SK-N-SH treated with all-trans-retinoic acid at 6 μM for 48 hours (cell line): ENCODE results near the gene ZBED4.

Experiments
- ATAC-seq: fragments of 200-7000 bp; cut with Tn5 transposase; 3 replicates; pipeline ENCODE4 v1.9.1; 2020; ENCODE audit warnings: mild to moderate bottlenecking, moderate library complexity
- ARNTL ChIP-seq: fragments of 450-650 bp; formaldehyde crosslinking; IDR thresholded peaks from 2 replicates; pipeline ENCODE4 v1.5.0; 2020; ENCODE audit warnings: low read depth, mild to moderate bottlenecking, moderate library complexity, borderline replicate concordance
- BACH2 ChIP-seq: fragments of 250-450 bp; sonication (Bioruptor Pico); IDR thresholded peaks from 2 replicates; pipeline ENCODE4 v1.9.0; 2021; ENCODE audit warnings: mild to moderate bottlenecking, borderline replicate concordance
- CSDC2 ChIP-seq: fragments of 250-450 bp; sonication (Bioruptor Pico); IDR thresholded peaks from 2 replicates; pipeline ENCODE4 v1.5.0; 2020; ENCODE audit warnings: mild to moderate bottlenecking, moderate library complexity
- GLIS3 ChIP-seq: fragments of 250-450 bp; sonication (Bioruptor Pico); IDR thresholded peaks from 2 replicates; pipeline ENCODE4 v1.5.0; 2020; ENCODE audit warnings: mild to moderate bottlenecking, moderate library complexity
- ISL1 ChIP-seq: fragments of 250-450 bp; sonication (Bioruptor Pico); IDR thresholded peaks from 2 replicates; pipeline ENCODE4 v2.1.2; 2022; ENCODE audit warnings: mild to moderate bottlenecking, moderate library complexity
- OSR1 ChIP-seq: fragments of 250-450 bp; sonication (Bioruptor Pico); IDR thresholded peaks from 2 replicates; pipeline ENCODE4 v1.8.0; 2022; ENCODE audit warnings: moderate library complexity, mild to moderate bottlenecking, inconsistent platforms
- RARB ChIP-seq: fragments of 250-450 bp; sonication (Bioruptor Pico); IDR thresholded peaks from 2 replicates; pipeline ENCODE4 v1.8.0; 2021; ENCODE audit warnings: mild to moderate bottlenecking, moderate library complexity
- TCF4 ChIP-seq: fragments of 250-450 bp; sonication (Bioruptor Pico); IDR thresholded peaks from 2 replicates; pipeline ENCODE4 v1.8.0; 2021; ENCODE audit warnings: mild to moderate bottlenecking, moderate library complexity, borderline replicate concordance
- TOX ChIP-seq: fragments of 250-450 bp; sonication (Bioruptor Pico); IDR thresholded peaks from 2 replicates; pipeline ENCODE4 v1.8.0; 2021; ENCODE audit warnings: mild to moderate bottlenecking, moderate library complexity, borderline replicate concordance
- ZC3H10 ChIP-seq: fragments of 250-450 bp; sonication (Bioruptor Pico); IDR thresholded peaks from 2 replicates; pipeline ENCODE4 v1.5.1; 2021; ENCODE audit warnings: mild to moderate bottlenecking, moderate library complexity
- ZFP3 ChIP-seq: fragments of 250-450 bp; sonication (Bioruptor Pico); IDR thresholded peaks from 2 replicates; pipeline ENCODE4 v1.5.0; 2020; ENCODE audit warnings: mild to moderate bottlenecking, moderate library complexity
- ZFP30 ChIP-seq: fragments of 450-650 bp; formaldehyde crosslinking; IDR thresholded peaks from 2 replicates; pipeline ENCODE4 v1.5.0; 2022; ENCODE audit warnings: mild to moderate bottlenecking, moderate library complexity
- ZNF70 ChIP-seq: fragments of 450-650 bp; formaldehyde crosslinking; IDR thresholded peaks from 2 replicates; pipeline ENCODE4 v1.5.0; 2020; ENCODE audit warnings: mild to moderate bottlenecking, moderate library complexity
- ZNF8 ChIP-seq: fragments of 450-650 bp; formaldehyde crosslinking; IDR thresholded peaks from 2 replicates; pipeline ENCODE4 v1.5.0; 2020; ENCODE audit warnings: mild to moderate bottlenecking, moderate library complexity
- TF ChIP-seq, protein P1 (sequence below): fragments of 250-450 bp; sonication (Bioruptor Pico); IDR thresholded peaks from 2 replicates; pipeline ENCODE4 v1.8.0; 2020; ENCODE audit warnings: mild to moderate bottlenecking, moderate library complexity, borderline replicate concordance
- TF ChIP-seq, protein P2 (sequence below): fragments of 250-450 bp; sonication (Bioruptor Pico); IDR thresholded peaks from 2 replicates; pipeline ENCODE4 v1.5.1; 2020; ENCODE audit warnings: low read depth, mild to moderate bottlenecking, moderate library complexity
- TF ChIP-seq, protein P3 (sequence below): fragments of 250-450 bp; sonication (Bioruptor Pico); IDR thresholded peaks from 2 replicates; pipeline ENCODE4 v1.5.0; 2020; ENCODE audit warnings: mild to moderate bottlenecking, moderate library complexity
- TF ChIP-seq, protein P4 (sequence below): fragments of 250-450 bp; sonication (Bioruptor Pico); IDR thresholded peaks from 2 replicates; pipeline ENCODE4 v1.5.1; 2021; ENCODE audit warnings: mild to moderate bottlenecking, moderate library complexity

The ZBED4 gene

DNA sequence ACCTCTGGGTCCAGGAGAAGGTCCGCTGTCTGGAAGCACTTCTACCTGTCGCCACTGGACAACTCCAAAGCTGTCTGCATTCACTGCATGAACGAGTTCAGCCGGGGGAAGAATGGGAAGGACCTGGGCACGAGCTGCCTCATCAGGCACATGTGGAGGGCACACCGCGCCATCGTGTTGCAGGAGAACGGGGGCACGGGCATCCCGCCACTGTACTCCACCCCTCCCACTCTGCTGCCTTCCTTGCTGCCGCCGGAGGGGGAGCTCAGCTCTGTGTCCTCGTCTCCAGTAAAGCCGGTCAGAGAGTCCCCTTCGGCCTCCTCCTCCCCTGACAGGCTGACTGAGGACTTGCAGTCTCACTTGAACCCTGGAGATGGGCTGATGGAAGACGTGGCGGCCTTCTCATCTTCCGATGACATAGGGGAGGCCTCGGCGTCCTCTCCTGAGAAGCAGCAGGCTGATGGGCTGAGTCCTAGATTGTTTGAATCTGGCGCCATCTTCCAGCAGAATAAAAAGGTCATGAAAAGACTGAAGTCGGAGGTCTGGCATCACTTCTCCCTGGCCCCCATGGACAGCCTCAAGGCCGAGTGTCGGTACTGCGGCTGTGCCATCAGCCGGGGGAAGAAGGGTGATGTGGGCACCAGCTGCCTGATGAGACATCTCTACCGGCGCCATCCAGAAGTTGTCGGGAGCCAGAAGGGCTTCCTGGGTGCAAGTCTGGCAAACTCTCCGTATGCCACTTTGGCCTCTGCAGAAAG is 31.0 kb downstream of the ZBED4 start (continued):
- TF ChIP-seq, protein P1, sequence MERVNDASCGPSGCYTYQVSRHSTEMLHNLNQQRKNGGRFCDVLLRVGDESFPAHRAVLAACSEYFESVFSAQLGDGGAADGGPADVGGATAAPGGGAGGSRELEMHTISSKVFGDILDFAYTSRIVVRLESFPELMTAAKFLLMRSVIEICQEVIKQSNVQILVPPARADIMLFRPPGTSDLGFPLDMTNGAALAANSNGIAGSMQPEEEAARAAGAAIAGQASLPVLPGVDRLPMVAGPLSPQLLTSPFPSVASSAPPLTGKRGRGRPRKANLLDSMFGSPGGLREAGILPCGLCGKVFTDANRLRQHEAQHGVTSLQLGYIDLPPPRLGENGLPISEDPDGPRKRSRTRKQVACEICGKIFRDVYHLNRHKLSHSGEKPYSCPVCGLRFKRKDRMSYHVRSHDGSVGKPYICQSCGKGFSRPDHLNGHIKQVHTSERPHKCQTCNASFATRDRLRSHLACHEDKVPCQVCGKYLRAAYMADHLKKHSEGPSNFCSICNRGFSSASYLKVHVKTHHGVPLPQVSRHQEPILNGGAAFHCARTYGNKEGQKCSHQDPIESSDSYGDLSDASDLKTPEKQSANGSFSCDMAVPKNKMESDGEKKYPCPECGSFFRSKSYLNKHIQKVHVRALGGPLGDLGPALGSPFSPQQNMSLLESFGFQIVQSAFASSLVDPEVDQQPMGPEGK = no peak

DNA sequence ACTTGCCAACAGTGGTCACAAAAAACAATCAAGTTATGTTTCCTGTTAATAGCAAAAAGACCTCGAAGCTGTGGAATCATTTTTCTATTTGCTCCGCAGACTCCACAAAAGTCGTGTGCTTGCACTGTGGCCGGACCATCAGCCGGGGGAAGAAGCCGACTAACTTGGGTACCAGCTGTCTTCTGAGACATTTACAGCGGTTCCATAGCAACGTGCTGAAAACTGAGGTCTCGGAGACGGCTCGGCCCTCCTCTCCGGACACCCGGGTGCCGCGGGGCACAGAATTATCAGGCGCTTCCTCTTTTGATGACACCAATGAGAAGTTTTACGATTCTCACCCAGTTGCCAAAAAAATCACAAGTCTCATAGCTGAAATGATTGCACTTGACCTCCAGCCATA is 31.6 kb downstream of the ZBED4 start:
- TF ChIP-seq ZNF70 (CRISPR knock-in tag) = no peak
- TF ChIP-seq CSDC2 = no peak
- TF ChIP-seq BACH2 = no peak
- no peak for TF ChIP-seq TOX (CRISPR knock-in tag)
- no peak for TF ChIP-seq ZC3H10 (CRISPR knock-in tag)
- TF ChIP-seq, all 23 proteins: peak for 0
- ATAC-seq = no peak

- TF ChIP-seq TCF4 (no peak), ISL1 (CRISPR knock-in tag) (no peak), CSDC2 (no peak), ZFP3 (CRISPR knock-in tag) (no peak)
- ATAC-seq = no peak
These were observed 32.2 kb downstream of the ZBED4 start for GRCh38 chr22:49885881-49886280.

DNA sequence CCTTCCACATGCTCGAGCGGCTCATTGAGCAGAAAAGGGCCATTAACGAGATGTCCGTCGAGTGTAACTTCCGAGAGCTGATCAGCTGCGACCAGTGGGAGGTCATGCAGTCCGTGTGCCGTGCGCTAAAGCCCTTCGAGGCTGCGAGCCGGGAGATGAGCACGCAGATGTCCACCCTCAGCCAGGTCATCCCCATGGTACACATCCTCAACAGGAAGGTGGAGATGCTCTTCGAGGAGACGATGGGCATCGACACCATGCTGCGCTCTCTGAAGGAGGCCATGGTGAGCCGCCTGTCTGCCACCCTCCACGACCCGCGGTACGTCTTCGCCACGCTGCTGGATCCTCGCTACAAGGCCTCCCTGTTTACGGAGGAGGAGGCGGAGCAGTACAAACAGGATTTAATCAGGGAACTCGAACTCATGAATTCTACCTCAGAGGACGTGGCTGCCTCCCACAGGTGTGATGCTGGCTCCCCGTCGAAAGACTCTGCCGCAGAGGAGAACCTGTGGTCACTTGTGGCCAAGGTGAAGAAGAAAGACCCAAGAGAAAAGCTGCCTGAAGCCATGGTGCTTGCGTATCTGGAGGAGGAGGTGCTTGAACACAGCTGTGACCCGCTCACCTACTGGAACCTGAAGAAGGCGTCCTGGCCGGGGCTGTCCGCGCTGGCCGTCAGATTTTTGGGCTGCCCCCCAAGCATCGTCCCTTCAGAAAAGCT is 32.9 kb downstream of the ZBED4 start:
- TF ChIP-seq RARB (CRISPR knock-in tag) (no peak), ZFP30 (CRISPR knock-in tag) (no peak), ZC3H10 (CRISPR knock-in tag) (no peak), ZFP3 (CRISPR knock-in tag) (no peak), OSR1 (CRISPR knock-in tag) (no peak), ZNF8 (CRISPR knock-in tag) (no peak), ARNTL (CRISPR knock-in tag) (no peak), GLIS3 (no peak), TCF4 (no peak)
- TF ChIP-seq, protein P1 = no peak
- TF ChIP-seq, protein P2, sequence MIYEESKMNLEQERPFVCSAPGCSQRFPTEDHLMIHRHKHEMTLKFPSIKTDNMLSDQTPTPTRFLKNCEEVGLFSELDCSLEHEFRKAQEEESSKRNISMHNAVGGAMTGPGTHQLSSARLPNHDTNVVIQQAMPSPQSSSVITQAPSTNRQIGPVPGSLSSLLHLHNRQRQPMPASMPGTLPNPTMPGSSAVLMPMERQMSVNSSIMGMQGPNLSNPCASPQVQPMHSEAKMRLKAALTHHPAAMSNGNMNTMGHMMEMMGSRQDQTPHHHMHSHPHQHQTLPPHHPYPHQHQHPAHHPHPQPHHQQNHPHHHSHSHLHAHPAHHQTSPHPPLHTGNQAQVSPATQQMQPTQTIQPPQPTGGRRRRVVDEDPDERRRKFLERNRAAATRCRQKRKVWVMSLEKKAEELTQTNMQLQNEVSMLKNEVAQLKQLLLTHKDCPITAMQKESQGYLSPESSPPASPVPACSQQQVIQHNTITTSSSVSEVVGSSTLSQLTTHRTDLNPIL (CRISPR knock-in tag) = no peak
- TF ChIP-seq, protein P3, sequence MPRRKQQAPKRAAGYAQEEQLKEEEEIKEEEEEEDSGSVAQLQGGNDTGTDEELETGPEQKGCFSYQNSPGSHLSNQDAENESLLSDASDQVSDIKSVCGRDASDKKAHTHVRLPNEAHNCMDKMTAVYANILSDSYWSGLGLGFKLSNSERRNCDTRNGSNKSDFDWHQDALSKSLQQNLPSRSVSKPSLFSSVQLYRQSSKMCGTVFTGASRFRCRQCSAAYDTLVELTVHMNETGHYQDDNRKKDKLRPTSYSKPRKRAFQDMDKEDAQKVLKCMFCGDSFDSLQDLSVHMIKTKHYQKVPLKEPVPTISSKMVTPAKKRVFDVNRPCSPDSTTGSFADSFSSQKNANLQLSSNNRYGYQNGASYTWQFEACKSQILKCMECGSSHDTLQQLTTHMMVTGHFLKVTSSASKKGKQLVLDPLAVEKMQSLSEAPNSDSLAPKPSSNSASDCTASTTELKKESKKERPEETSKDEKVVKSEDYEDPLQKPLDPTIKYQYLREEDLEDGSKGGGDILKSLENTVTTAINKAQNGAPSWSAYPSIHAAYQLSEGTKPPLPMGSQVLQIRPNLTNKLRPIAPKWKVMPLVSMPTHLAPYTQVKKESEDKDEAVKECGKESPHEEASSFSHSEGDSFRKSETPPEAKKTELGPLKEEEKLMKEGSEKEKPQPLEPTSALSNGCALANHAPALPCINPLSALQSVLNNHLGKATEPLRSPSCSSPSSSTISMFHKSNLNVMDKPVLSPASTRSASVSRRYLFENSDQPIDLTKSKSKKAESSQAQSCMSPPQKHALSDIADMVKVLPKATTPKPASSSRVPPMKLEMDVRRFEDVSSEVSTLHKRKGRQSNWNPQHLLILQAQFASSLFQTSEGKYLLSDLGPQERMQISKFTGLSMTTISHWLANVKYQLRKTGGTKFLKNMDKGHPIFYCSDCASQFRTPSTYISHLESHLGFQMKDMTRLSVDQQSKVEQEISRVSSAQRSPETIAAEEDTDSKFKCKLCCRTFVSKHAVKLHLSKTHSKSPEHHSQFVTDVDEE = no peak
- TF ChIP-seq, protein P4, sequence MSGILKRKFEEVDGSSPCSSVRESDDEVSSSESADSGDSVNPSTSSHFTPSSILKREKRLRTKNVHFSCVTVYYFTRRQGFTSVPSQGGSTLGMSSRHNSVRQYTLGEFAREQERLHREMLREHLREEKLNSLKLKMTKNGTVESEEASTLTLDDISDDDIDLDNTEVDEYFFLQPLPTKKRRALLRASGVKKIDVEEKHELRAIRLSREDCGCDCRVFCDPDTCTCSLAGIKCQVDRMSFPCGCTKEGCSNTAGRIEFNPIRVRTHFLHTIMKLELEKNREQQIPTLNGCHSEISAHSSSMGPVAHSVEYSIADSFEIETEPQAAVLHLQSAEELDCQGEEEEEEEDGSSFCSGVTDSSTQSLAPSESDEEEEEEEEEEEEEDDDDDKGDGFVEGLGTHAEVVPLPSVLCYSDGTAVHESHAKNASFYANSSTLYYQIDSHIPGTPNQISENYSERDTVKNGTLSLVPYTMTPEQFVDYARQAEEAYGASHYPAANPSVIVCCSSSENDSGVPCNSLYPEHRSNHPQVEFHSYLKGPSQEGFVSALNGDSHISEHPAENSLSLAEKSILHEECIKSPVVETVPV = no peak
- TF ChIP-seq, all 23 proteins: peak for 0
- ATAC-seq = no peak
